HEK293 (cell line): ENCODE measurements around the gene SNX33.

Source experiments
- CTCF ChIA-PET: fragments of 350-600 bp; formaldehyde crosslinking; extraction: SDS; loops from one replicate; lab custom pipeline; 2021; ENCODE audit warnings: antibody characterized with exemption; lab: Yijun Ruan, JAX
- POLR2A ChIA-PET: fragments of 300-600 bp; formaldehyde crosslinking; extraction: SDS; loops from one replicate; lab custom pipeline; 2020; ENCODE audit warnings: antibody characterized with exemption, inconsistent platforms; lab: Yijun Ruan, JAX
- H3K27ac ChIP-seq: fragments of 200-500 bp; sonication (Bioruptor generic); 2 replicates; pipeline ENCODE4 v1.5.1; 2014; ENCODE audit warnings: low read depth, low read length, control low read depth, inconsistent platforms; ENCODE audit errors: extremely low read depth
- H3K36me3 ChIP-seq, 2 experiments: fragments of 200-500 bp in 1 of 2; sonication (Bioruptor generic) in 1 of 2; 1 replicate in 1 of 2; 2 replicates in 1 of 2; pipeline ENCODE4 v1.5.1; 2014 to 2017; ENCODE audit warnings: inconsistent platforms in 2 of 2, low read length in 2 of 2; ENCODE audit not compliant: control insufficient read depth in 2 of 2, insufficient read depth in 1 of 2
- H3K4me1 ChIP-seq: fragments of 200-500 bp; sonication (Bioruptor generic); 2 replicates; pipeline ENCODE4 v1.5.1; 2014; ENCODE audit warnings: mild to moderate bottlenecking, low read length, inconsistent platforms; ENCODE audit not compliant: control insufficient read depth, insufficient read depth
- H3K4me3 ChIP-seq: 2 replicates; pipeline ENCODE4 v1.5.1; 2011; ENCODE audit warnings: low read depth, mild to moderate bottlenecking, control low read depth, low read length, moderate library complexity
- H3K9me3 ChIP-seq: fragments of 200-500 bp; sonication (Bioruptor generic); 2 replicates; pipeline ENCODE4 v1.5.1; 2014; ENCODE audit warnings: low read depth, low read length, inconsistent platforms; ENCODE audit not compliant: control insufficient read depth, insufficient read depth
- EGR2 ChIP-seq: fragments of 450-650 bp; formaldehyde crosslinking; IDR thresholded peaks from 2 replicates; pipeline ENCODE4 v1.5.1; 2016; ENCODE audit warnings: low read depth, missing biosample characterization, missing genetic modification characterization
- HOXA7 ChIP-seq: sonication (generic); formaldehyde crosslinking; IDR thresholded peaks from 2 replicates; pipeline ENCODE4 v1.8.1; 2022; ENCODE audit warnings: missing genetic modification reagents, borderline replicate concordance
- IKZF3 ChIP-seq: fragments of 450-650 bp; IDR thresholded peaks from 2 replicates; pipeline ENCODE4 v1.5.0; 2018; ENCODE audit warnings: missing biosample characterization, mild to moderate bottlenecking, missing genetic modification characterization, moderate library complexity
- KLF1 ChIP-seq: fragments of 450-650 bp; formaldehyde crosslinking; IDR thresholded peaks from 2 replicates; pipeline ENCODE4 v1.5.1; 2016; ENCODE audit warnings: missing biosample characterization, missing genetic modification characterization
- KLF9 ChIP-seq: fragments of 450-650 bp; formaldehyde crosslinking; IDR thresholded peaks from 2 replicates; pipeline ENCODE4 v1.5.1; 2016; ENCODE audit warnings: missing biosample characterization, missing genetic modification characterization, low read depth
- SP2 ChIP-seq: fragments of 450-650 bp; formaldehyde crosslinking; IDR thresholded peaks from 2 replicates; pipeline ENCODE4 v1.5.1; 2016; ENCODE audit warnings: missing biosample characterization, missing genetic modification characterization
- SP3 ChIP-seq: fragments of 450-650 bp; formaldehyde crosslinking; IDR thresholded peaks from 2 replicates; pipeline ENCODE4 v1.5.1; 2016; ENCODE audit warnings: missing biosample characterization, missing genetic modification characterization
- TRIM28 ChIP-seq: IDR thresholded peaks from 2 replicates; pipeline ENCODE4 v1.6.1; 2011; ENCODE audit warnings: low read length, control low read depth, borderline replicate concordance
- ZBTB1 ChIP-seq: fragments of 450-650 bp; formaldehyde crosslinking; IDR thresholded peaks from 2 replicates; pipeline ENCODE4 v1.5.1; 2016; ENCODE audit warnings: missing biosample characterization, missing genetic modification characterization
- ZEB2 ChIP-seq: fragments of 450-650 bp; formaldehyde crosslinking; IDR thresholded peaks from 2 replicates; pipeline ENCODE4 v1.5.1; 2016; ENCODE audit warnings: missing biosample characterization, missing genetic modification characterization
- ZNF175 ChIP-seq: fragments of 450-650 bp; formaldehyde crosslinking; IDR thresholded peaks from 2 replicates; pipeline ENCODE4 v1.5.1; 2016; ENCODE audit warnings: missing biosample characterization, missing genetic modification characterization
- ZNF19 ChIP-seq: fragments of 450-650 bp; formaldehyde crosslinking; IDR thresholded peaks from 2 replicates; pipeline ENCODE4; 2016; ENCODE audit warnings: missing biosample characterization, missing genetic modification characterization, low read depth
- ZNF211 ChIP-seq: fragments of 450-650 bp; formaldehyde crosslinking; IDR thresholded peaks from 2 replicates; pipeline ENCODE4 v1.5.1; 2016; ENCODE audit warnings: low read depth, missing biosample characterization, missing genetic modification characterization
- ZNF266 ChIP-seq: fragments of 450-650 bp; formaldehyde crosslinking; IDR thresholded peaks from 2 replicates; pipeline ENCODE4 v1.5.1; 2016; ENCODE audit warnings: missing biosample characterization, missing genetic modification characterization, low read depth
- ZNF391 ChIP-seq: fragments of 450-650 bp; formaldehyde crosslinking; IDR thresholded peaks from 2 replicates; pipeline ENCODE4 v1.5.1; 2016; ENCODE audit warnings: low read depth, missing biosample characterization, missing genetic modification characterization, borderline replicate concordance
- ZNF404 ChIP-seq: fragments of 450-650 bp; formaldehyde crosslinking; IDR thresholded peaks from 2 replicates; pipeline ENCODE4 v1.5.1; 2017; ENCODE audit warnings: missing biosample characterization, missing genetic modification characterization
- ZNF501 ChIP-seq: fragments of 450-650 bp; formaldehyde crosslinking; IDR thresholded peaks from 2 replicates; pipeline ENCODE4 v1.5.1; 2016; ENCODE audit warnings: missing biosample characterization, missing genetic modification characterization
- ZNF664 ChIP-seq: fragments of 450-650 bp; formaldehyde crosslinking; IDR thresholded peaks from 2 replicates; pipeline ENCODE4 v1.5.1; 2016; ENCODE audit warnings: missing biosample characterization, missing genetic modification characterization
- ZNF747 ChIP-seq: fragments of 450-650 bp; formaldehyde crosslinking; IDR thresholded peaks from 2 replicates; pipeline ENCODE4 v1.5.1; 2016; ENCODE audit warnings: missing biosample characterization, missing genetic modification characterization
- ZXDB ChIP-seq: fragments of 450-650 bp; formaldehyde crosslinking; IDR thresholded peaks from 2 replicates; pipeline ENCODE4 v1.5.1; 2016; ENCODE audit warnings: missing biosample characterization, missing genetic modification characterization
- TF ChIP-seq, protein P1 (sequence below): fragments of 450-650 bp; formaldehyde crosslinking; IDR thresholded peaks from 2 replicates; pipeline ENCODE4 v1.5.1; 2016; ENCODE audit warnings: missing biosample characterization, missing genetic modification characterization
- TF ChIP-seq, protein P2 (sequence below): fragments of 450-650 bp; formaldehyde crosslinking; IDR thresholded peaks from 2 replicates; pipeline ENCODE4 v1.5.1; 2016; ENCODE audit warnings: missing biosample characterization, missing genetic modification characterization
- TF ChIP-seq, protein P3 (sequence below): fragments of 450-650 bp; formaldehyde crosslinking; conservative IDR thresholded peaks from 2 replicates; pipeline ENCODE4 v1.5.1; 2016; ENCODE audit warnings: low read depth, missing biosample characterization, missing genetic modification characterization
- TF ChIP-seq, protein P4 (sequence below): fragments of 450-650 bp; formaldehyde crosslinking; IDR thresholded peaks from 2 replicates; pipeline ENCODE4 v1.5.1; 2016; ENCODE audit warnings: missing biosample characterization, missing genetic modification characterization
- TF ChIP-seq, protein P5 (sequence below): fragments of 450-650 bp; formaldehyde crosslinking; IDR thresholded peaks from 2 replicates; pipeline ENCODE4 v1.5.1; 2017; ENCODE audit warnings: missing biosample characterization, missing genetic modification characterization

The SNX33 gene

DNA sequence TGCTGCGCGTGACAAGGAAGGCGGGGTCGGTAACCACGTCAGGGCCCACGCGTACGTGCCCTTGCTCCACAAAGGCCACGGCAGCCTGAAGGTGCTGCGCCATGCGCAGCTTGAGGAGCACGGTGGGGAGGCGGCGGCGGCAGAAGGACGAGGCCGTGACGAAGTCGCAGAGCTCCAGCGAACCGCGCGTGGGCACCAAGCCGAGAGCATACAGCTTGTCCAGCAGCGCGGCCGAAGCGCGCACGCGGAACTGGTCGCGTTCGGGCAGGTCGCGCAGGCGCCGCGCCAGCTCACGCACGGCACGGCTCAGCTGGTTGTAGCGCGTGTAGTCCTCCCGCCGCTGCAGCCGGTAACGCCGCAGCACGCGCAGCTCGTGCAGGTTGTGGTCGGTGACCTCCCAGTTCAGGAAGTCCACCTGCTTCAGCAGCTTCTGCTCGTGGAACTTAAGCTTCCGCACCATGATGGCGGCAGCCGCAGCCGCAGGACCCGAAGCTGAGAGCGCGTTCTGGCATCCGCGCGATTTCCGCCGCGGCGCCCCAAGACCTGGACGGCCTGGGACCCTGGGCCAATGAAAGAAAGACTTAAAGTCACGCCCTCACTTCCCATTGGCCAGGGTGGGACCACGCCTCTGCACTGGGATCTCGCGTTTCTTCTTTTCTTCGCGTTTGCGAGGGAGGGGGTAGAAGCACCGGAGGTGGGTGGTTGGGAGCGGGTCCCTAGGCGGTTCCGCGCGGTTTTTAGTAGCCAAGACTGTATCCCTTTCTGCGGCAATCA is 7.8 kb upstream of the SNX33 start, which contains the start of gene IMP3:
Gene IMP3 (minus strand): TSS at position 516 of the 774 bp plus-strand sequence. CDS start 56 bp downstream, at position 460.
- POLR2A ChIA-PET, result interaction anchor here (0.6 to 4.4 kb wide), 32 partner anchors 7 to 645 kb away, joined by 3 to 94 read pairs (median 4); partner anchors contain the start of genes MAN2C1, NEIL1, PTPN9 and SCAMP5
- CTCF ChIA-PET, result interaction anchor here (0.5 to 5.8 kb wide), 13 partner anchors 11 to 865 kb away, joined by 3 to 47 read pairs (median 4); partner anchors contain the start of genes C15orf39, MAN2C1 and SNUPN
- peak within 1 kb of the TSS; percentile 94 for H3K27ac ChIP-seq
- H3K9me3 ChIP-seq, result no peaks in the 10 kb centered on the region
- H3K4me1 ChIP-seq, result peaks cover 7% of the 10 kb centered on the region
- peak within 1 kb of the TSS; percentile 58 for H3K4me3 ChIP-seq
- peaks cover 6% of the 10 kb centered on the region in 2 experiments; a peak in 2 of 3 replicates for H3K36me3 ChIP-seq
- 0 out of 2 replicates have a peak, but pooled peaks have one; percentile 49 for TF ChIP-seq ZBTB1 (tag by site-specific recombination)
- TF ChIP-seq KLF9 (tag by site-specific recombination), result peak; percentile 50; the same call in 1 of the 2 replicates
- no peak for TF ChIP-seq ZNF664
- TF ChIP-seq ZNF747 (tag by site-specific recombination), result no peak
- TF ChIP-seq ZNF391, result 0 out of 2 replicates have a peak, but pooled peaks have one; percentile 66
- TF ChIP-seq KLF1, result peak; percentile 67
- TF ChIP-seq, protein P1, sequence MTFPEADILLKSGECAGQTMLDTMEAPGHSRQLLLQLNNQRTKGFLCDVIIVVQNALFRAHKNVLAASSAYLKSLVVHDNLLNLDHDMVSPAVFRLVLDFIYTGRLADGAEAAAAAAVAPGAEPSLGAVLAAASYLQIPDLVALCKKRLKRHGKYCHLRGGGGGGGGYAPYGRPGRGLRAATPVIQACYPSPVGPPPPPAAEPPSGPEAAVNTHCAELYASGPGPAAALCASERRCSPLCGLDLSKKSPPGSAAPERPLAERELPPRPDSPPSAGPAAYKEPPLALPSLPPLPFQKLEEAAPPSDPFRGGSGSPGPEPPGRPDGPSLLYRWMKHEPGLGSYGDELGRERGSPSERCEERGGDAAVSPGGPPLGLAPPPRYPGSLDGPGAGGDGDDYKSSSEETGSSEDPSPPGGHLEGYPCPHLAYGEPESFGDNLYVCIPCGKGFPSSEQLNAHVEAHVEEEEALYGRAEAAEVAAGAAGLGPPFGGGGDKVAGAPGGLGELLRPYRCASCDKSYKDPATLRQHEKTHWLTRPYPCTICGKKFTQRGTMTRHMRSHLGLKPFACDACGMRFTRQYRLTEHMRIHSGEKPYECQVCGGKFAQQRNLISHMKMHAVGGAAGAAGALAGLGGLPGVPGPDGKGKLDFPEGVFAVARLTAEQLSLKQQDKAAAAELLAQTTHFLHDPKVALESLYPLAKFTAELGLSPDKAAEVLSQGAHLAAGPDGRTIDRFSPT, result no peak
- TF ChIP-seq SP3 (tag by site-specific recombination), result peak; percentile 96
- no peak for TF ChIP-seq ZNF19 (tag by site-specific recombination)
- TF ChIP-seq ZNF211 (tag by site-specific recombination), result no peak
- TF ChIP-seq, protein P2, sequence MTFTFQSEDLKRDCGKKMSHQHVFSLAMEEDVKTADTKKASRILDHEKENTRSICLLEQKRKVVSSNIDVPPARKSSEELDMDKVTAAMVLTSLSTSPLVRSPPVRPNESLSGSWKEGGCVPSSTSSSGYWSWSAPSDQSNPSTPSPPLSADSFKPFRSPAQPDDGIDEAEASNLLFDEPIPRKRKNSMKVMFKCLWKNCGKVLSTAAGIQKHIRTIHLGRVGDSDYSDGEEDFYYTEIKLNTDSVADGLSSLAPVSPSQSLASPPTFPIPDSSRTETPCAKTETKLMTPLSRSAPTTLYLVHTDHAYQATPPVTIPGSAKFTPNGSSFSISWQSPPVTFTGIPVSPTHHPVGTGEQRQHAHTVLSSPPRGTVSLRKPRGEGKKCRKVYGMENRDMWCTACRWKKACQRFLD (tag by site-specific recombination), result no peak
- no peak for TF ChIP-seq ZNF266 (tag by site-specific recombination)
- peak; percentile 78 for TF ChIP-seq ZXDB
- no peak; the same call in 1 of the 2 replicates for TF ChIP-seq TRIM28
- TF ChIP-seq EGR2, result peak; percentile 88
- TF ChIP-seq ZNF175 (tag by site-specific recombination), result no peak
- TF ChIP-seq HOXA7, result no peak
- TF ChIP-seq, protein P3, sequence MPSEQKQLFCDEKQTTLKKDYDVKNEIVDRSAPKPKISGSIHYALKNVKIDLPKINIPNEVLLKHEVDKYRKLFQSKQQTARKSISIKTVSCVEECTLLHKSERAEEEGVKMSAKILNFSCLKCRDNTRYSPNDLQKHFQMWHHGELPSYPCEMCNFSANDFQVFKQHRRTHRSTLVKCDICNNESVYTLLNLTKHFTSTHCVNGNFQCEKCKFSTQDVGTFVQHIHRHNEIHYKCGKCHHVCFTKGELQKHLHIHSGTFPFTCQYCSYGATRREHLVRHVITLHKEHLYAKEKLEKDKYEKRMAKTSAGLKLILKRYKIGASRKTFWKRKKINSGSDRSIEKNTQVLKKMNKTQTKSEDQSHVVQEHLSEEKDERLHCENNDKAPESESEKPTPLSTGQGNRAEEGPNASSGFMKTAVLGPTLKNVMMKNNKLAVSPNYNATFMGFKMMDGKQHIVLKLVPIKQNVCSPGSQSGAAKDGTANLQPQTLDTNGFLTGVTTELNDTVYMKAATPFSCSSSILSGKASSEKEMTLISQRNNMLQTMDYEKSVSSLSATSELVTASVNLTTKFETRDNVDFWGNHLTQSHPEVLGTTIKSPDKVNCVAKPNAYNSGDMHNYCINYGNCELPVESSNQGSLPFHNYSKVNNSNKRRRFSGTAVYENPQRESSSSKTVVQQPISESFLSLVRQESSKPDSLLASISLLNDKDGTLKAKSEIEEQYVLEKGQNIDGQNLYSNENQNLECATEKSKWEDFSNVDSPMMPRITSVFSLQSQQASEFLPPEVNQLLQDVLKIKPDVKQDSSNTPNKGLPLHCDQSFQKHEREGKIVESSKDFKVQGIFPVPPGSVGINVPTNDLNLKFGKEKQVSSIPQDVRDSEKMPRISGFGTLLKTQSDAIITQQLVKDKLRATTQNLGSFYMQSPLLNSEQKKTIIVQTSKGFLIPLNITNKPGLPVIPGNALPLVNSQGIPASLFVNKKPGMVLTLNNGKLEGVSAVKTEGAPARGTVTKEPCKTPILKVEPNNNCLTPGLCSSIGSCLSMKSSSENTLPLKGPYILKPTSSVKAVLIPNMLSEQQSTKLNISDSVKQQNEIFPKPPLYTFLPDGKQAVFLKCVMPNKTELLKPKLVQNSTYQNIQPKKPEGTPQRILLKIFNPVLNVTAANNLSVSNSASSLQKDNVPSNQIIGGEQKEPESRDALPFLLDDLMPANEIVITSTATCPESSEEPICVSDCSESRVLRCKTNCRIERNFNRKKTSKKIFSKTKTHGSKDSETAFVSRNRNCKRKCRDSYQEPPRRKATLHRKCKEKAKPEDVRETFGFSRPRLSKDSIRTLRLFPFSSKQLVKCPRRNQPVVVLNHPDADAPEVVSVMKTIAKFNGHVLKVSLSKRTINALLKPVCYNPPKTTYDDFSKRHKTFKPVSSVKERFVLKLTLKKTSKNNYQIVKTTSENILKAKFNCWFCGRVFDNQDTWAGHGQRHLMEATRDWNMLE (tag by site-specific recombination), result no peak
- TF ChIP-seq ZNF501 (tag by site-specific recombination), result peak; percentile 98
- TF ChIP-seq, protein P4, sequence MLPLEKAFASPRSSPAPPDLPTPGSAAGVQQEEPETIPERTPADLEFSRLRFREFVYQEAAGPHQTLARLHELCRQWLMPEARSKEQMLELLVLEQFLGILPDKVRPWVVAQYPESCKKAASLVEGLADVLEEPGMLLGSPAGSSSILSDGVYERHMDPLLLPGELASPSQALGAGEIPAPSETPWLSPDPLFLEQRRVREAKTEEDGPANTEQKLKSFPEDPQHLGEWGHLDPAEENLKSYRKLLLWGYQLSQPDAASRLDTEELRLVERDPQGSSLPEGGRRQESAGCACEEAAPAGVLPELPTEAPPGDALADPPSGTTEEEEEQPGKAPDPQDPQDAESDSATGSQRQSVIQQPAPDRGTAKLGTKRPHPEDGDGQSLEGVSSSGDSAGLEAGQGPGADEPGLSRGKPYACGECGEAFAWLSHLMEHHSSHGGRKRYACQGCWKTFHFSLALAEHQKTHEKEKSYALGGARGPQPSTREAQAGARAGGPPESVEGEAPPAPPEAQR (tag by site-specific recombination), result no peak
- peak; percentile 98 for TF ChIP-seq SP2 (tag by site-specific recombination)
- TF ChIP-seq, protein P5, sequence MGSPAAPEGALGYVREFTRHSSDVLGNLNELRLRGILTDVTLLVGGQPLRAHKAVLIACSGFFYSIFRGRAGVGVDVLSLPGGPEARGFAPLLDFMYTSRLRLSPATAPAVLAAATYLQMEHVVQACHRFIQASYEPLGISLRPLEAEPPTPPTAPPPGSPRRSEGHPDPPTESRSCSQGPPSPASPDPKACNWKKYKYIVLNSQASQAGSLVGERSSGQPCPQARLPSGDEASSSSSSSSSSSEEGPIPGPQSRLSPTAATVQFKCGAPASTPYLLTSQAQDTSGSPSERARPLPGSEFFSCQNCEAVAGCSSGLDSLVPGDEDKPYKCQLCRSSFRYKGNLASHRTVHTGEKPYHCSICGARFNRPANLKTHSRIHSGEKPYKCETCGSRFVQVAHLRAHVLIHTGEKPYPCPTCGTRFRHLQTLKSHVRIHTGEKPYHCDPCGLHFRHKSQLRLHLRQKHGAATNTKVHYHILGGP (tag by site-specific recombination), result no peak
- no peak for TF ChIP-seq ZNF404 (tag by site-specific recombination)
- peak; percentile 86 for TF ChIP-seq ZEB2 (tag by site-specific recombination)
- no peak for TF ChIP-seq IKZF3 (tag by site-specific recombination)
